C4-2B (cell line): ENCODE results near the gene CYTIP.
"Not testable (repeated sequence)": the region's sequence is repeated elsewhere in the genome, so short reads cannot be mapped to it uniquely, and the experiment has no call there.

Source experiments
- H3K27ac ChIP-seq: fragments of 450-650 bp; 2 replicates; pipeline ENCODE4 v1.5.1; 2017
- ZFX ChIP-seq: fragments of 450-650 bp; IDR thresholded peaks from 2 replicates; pipeline ENCODE4 v1.6.1; 2017
- TF ChIP-seq, protein P1 (sequence below): fragments of 450-650 bp; conservative IDR thresholded peaks from 2 replicates; pipeline ENCODE4 v1.5.1; 2017; ENCODE audit warnings: mild to moderate bottlenecking

The CYTIP gene

DNA sequence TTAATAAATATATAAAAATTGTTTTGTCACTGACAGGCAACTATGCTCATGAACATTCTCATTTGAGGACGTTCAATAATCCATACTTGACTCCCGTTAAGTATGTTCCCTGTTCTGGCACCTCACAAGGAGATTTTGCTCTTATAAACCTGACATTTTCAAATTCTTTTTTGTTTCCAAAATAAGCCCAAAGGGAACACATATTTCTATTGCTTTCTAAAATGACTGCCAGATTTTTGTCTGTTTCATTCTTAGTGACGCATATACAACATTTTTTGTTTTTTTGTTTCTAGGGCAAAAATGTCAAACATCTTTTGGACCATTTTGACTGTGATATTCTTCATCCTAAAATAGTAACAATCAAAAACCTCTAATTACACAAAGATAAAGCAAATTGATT is 50.5 kb downstream of the CYTIP start:
- H3K27ac ChIP-seq: no peak overlapping the region
- TF ChIP-seq ZFX: no peak

DNA sequence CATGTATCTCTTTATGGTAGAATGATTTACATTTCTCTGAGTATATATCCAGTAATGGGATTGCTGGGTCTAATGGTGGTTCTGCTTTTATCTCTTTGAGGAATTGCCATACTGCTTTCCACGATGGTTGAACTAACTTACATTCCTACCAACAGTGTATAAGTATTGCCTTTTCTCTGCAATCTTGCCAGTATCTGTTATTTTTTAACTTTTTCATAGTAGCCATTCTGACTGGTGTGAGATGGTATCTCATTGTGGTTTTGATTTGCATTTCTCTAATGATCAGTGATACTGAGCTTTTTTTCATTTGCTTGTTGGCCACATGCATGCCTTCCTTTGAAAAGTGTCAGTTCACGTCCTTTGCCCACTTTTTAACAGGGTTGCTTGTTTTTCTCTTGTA is 55.1 kb downstream of the CYTIP start:
- H3K27ac ChIP-seq: no peak overlapping the region
- TF ChIP-seq, protein P1, sequence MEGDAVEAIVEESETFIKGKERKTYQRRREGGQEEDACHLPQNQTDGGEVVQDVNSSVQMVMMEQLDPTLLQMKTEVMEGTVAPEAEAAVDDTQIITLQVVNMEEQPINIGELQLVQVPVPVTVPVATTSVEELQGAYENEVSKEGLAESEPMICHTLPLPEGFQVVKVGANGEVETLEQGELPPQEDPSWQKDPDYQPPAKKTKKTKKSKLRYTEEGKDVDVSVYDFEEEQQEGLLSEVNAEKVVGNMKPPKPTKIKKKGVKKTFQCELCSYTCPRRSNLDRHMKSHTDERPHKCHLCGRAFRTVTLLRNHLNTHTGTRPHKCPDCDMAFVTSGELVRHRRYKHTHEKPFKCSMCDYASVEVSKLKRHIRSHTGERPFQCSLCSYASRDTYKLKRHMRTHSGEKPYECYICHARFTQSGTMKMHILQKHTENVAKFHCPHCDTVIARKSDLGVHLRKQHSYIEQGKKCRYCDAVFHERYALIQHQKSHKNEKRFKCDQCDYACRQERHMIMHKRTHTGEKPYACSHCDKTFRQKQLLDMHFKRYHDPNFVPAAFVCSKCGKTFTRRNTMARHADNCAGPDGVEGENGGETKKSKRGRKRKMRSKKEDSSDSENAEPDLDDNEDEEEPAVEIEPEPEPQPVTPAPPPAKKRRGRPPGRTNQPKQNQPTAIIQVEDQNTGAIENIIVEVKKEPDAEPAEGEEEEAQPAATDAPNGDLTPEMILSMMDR: no peak
- TF ChIP-seq ZFX: no peak

DNA sequence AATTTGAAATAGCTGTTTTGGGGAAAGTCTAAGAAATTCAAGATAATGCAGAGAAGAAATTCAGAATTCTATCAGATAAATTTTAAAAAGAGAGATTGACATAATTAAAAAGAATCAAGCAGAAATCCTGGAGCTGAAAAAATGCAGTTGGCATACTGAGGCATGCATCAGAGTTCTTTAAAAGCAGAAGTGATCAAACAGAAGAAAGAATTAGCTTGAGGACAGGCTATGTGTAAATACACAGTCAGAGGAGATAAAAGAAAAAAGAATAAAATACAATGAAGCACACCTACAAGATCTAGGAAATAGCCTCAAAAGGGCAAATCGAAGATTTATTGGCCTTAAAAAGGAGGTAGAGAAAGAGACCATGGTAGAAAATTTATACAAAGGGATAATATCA is 57.1 kb downstream of the CYTIP start:
- TF ChIP-seq, protein P1: no peak
- no peak for TF ChIP-seq ZFX
- no peak overlapping the region for H3K27ac ChIP-seq

DNA sequence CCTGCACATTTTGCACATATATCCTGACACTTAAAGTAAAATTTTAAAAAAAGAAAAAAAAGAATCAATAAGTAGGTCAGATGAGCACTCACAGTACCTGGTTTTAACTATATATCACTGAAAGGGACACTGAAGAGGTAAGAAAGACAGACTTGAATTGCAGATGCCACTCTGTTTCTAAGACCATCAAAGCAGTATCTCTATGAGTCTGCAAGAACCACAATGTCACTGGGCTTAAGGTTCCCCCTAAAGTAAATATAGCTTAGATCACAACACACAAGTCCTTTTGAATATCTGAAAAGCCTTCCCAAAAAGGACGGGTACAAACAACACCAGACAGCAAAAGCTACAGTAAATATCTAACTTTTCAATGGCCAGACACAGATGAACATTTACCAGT is 57.6 kb downstream of the CYTIP start:
- TF ChIP-seq ZFX: no peak
- TF ChIP-seq, protein P1: no peak
- no peak overlapping the region for H3K27ac ChIP-seq

DNA sequence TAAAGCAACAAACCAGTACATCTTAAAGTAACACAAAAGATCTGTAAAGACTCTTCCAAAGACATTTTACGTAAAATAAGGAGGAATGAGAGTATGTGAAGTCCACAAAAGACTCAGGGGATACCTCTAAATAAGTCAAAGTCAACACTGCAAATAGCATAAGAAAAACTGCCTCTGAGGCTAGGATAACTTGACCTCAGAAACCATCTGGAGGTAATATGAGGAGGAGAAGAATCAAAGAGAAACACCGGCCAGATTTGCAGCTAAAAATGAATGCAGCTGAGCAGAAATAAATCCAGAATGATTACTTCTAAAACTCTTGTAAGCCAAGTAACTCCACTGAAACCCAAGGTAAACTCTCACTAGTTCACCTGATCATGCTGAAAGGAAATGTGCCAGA is 66.0 kb downstream of the CYTIP start:
- H3K27ac ChIP-seq: no peak overlapping the region
- TF ChIP-seq, protein P1: no peak

DNA sequence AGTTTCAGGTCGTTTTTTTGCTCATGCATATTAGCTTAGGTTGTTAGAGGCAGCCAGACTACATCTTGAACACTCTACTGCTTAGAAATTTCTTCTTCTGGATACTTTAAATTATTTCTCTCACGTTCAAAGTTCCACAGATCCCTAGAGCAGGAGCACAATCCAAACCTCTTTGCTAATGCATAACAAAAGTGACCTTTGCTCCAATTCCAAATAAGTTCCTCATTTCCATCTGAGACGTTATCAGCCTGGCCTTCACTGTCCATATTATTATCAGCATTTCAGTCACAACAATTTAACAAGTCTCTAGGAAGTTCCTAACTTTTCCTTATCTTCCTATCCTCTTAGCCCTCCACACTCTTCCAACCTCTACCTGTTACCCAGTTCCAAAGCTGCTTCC is 67.8 kb downstream of the CYTIP start:
- H3K27ac ChIP-seq: no peak overlapping the region
- TF ChIP-seq, protein P1: no peak
- TF ChIP-seq ZFX: no peak

DNA sequence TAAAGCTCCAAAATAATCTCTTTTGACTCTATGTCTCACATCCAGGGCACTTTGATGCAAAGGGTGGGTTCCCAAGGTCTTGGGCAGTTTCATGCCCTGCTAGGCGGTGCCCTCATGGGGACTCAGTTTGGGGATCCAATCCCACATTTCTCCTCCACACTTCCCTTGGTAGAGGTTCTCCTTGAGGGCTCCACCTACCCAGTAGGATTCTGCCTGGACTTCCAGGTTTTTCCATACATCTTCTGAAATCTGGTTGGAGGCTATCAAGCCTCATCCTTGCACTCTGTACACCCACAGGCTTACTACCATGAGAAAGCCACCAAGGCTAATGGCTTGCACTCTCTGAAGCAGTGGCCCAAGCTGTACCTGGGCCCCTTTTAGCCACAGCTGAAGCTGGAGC is 68.5 kb downstream of the CYTIP start:
- H3K27ac ChIP-seq: no peak overlapping the region
- TF ChIP-seq, protein P1: no peak
- no peak for TF ChIP-seq ZFX

DNA sequence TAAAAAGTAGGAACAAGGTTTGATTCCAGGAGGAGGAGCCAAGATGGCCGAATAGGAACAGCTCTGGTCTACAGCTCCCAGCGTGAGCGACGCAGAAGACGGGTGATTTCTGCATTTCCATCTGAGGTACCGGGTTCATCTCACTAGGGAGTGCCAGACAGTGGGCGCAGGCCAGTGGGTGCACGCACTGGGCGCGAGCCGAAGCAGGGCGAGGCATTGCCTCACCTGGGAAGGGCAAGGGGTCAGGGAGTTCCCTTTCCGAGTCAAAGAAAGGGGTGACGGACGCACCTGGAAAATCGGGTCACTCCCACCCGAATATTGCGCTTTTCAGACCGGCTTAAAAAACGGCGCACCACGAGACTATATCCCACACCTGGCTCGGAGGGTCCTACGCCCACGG is 75.4 kb downstream of the CYTIP start:
- not testable (repeated sequence) for H3K27ac ChIP-seq

DNA sequence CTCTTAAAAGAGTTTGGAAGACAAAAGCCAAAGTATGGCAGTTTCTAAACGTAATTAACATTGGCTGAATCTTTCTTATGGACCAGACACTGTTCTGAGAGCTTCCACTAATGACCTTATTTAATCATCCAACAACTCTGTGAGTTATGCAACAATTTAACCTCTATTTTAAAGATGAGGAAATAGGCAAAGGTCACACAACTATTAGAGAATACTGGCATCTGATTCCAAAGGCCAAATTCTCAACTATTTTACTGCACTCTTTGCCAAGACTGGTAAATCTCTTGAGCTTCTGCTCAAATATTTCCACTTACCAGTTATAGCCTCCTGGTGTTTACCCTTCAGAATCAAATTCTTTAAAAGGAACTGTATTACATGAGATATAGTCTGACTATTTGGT is 76.2 kb downstream of the CYTIP start:
- no peak overlapping the region for H3K27ac ChIP-seq
- no peak for TF ChIP-seq ZFX
- TF ChIP-seq, protein P1: no peak
